ENCODE measurements around the gene CTNNBL1. TPM values are rescaled to one million over a fixed set of nuclear protein-coding genes. Genes with fewer than 3 reads are reported as not detected.
A peak's percentile ranks its signal among the peaks of the same experiment; 100 is the strongest.
"Not testable (repeated sequence)": the region's sequence is repeated elsewhere in the genome, so short reads cannot be mapped to it uniquely, and the experiment has no call there.

The CTNNBL1 gene
- total and polyA plus RNA-seq, 5 donors, result 43.8 to 65.7 (median 54.7) TPM

DNA sequence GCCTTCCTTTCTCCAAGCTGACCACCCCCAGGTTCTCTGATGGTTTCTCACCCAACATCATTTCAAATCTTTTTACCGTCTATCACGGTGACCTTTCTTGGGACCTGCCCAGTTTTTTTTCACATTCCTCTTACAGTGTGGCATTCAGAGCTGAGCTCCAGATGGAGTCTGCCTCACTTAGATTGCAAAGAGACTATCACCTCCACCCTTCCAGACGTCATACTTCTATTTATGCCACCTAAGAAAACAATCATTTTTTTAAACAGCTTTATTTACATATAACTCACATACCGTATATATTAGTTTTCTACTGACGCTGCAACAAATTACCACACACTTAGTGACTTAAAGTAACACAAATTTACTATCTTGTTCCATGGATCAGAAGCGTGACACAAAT lies 32.3 kb upstream of the CTNNBL1 start:
- Histone ChIP-seq H3K4me1 (ENCODE audit: control insufficient read depth, insufficient read depth, low read length) (no peaks in the 10 kb centered on the region), H3K27ac (ENCODE audit: low read length) (no peak overlapping the region), H3K4me3 (ENCODE audit: low read length) (no peak overlapping the region), H3K27me3 (ENCODE audit: control insufficient read depth, insufficient read depth) (no peaks in the 10 kb centered on the region), H3K9me3 (ENCODE audit: control insufficient read depth, low read length) (no peaks in the 10 kb centered on the region)
- no peak for DNase-seq
- no peak for ATAC-seq
- intact Hi-C loops (cut with DNase I), result no loop called here
- 78% methylated on average over 6 of the region's 6 CpGs for WGBS

DNA sequence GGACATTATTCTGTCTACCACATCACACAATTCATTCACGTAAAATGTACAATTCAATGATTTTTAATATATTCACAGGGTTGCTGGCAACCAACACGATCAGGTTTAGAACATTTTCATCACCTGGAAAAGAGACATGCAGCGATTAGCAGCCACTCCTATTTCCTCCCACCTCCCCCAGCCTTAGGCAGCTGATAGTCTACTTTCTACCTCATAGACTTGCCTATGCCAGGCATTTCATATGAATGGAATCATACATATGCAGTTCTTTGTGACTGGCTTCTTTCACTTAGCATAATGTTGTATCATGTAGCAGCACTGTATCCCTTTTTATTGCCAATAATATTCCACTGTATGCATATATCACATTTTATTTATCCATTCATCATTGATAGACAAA lies 31.5 kb upstream of the CTNNBL1 start:
- no peak overlapping the region for H3K27ac ChIP-seq (ENCODE audit: low read length)
- H3K9me3 ChIP-seq (ENCODE audit: control insufficient read depth, low read length), result no peaks in the 10 kb centered on the region
- H3K4me3 ChIP-seq (ENCODE audit: low read length), result no peak overlapping the region
- WGBS, result 57% methylated on average over 3 of the region's 3 CpGs
- H3K4me1 ChIP-seq (ENCODE audit: control insufficient read depth, insufficient read depth, low read length), result no peaks in the 10 kb centered on the region
- no peak for DNase-seq
- no peaks in the 10 kb centered on the region for H3K27me3 ChIP-seq (ENCODE audit: control insufficient read depth, insufficient read depth)
- no peak for ATAC-seq
- intact Hi-C loops (cut with DNase I), result no loop called here

DNA sequence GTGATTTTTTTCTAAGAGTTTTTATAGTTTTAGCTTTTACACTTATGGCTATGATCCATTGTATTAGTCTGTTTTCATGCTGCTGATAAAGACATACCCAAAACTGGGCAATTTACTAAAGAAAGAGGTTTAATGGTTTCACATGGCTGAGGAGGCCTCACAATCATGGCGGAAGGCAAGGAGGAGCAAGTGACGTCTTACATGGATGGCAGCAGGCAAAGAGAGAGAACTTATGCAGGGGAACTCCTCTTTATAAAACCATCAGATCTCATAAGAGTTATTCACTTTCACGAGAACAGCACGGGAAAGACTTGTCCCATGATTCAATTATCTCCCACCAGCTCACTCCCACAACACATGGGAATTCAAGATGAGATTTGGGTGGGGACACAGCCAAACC lies 29.2 kb upstream of the CTNNBL1 start:
- 86% methylated on average over 4 of the region's 4 CpGs for WGBS
- H3K9me3 ChIP-seq (ENCODE audit: control insufficient read depth, low read length); H3K27me3 ChIP-seq (ENCODE audit: control insufficient read depth, insufficient read depth); H3K4me1 ChIP-seq (ENCODE audit: control insufficient read depth, insufficient read depth, low read length); H3K27ac ChIP-seq (ENCODE audit: low read length); DNase-seq; intact Hi-C loops (cut with DNase I); ATAC-seq; H3K4me3 ChIP-seq (ENCODE audit: low read length): not testable (repeated sequence)

- Histone ChIP-seq H3K4me1 (ENCODE audit: control insufficient read depth, insufficient read depth, low read length) (no peaks in the 10 kb centered on the region), H3K9me3 (ENCODE audit: control insufficient read depth, low read length) (no peaks in the 10 kb centered on the region), H3K4me3 (ENCODE audit: low read length) (no peak overlapping the region), H3K27me3 (ENCODE audit: control insufficient read depth, insufficient read depth) (no peaks in the 10 kb centered on the region), H3K27ac (ENCODE audit: low read length) (no peak overlapping the region)
- ATAC-seq, result no peak
- DNase-seq, result no peak
- intact Hi-C loops (cut with DNase I), result no loop called here
- 90% methylated on average over 9 of the region's 9 CpGs for WGBS
These were observed 25.7 kb upstream of the CTNNBL1 start for GRCh38 chr20:37668166-37668565.

DNA sequence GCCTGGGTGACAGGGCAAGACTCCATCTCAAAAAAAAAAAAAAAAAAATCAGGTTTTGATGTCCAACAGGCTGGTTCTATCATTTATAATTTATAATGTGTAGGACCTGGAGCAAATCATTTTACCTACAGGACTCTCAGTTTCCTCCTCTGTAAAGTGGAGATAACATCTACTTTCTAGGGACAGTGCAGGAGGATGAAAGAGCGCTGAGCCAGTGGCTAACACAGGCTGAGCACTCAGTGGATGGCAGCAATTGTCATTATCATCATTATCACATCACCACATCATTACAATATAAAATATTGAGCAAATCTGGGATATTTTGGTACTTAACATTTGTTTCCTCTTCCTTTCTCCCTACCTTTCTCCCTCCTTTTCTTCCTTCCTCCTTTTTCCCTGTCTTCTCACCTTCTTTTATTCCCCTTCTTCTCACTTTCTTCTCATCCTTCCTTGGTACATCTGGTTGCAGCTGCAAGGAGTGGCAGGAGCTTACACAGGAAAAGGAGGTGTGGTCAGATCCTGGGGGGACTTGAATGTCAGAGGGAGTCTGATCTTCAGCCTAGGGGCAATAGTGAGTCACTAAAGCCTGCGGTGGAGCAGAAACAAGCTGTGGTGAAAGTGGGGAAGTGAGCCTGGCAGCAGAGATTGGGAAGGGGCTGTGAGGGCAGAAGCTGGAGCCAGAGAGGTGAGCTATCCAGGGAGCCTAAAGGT lies 24.6 kb upstream of the CTNNBL1 start:
- no peaks in the 10 kb centered on the region for H3K4me1 ChIP-seq (ENCODE audit: control insufficient read depth, insufficient read depth, low read length)
- no peak overlapping the region for H3K4me3 ChIP-seq (ENCODE audit: low read length)
- intact Hi-C loops (cut with DNase I), result no loop called here
- DNase-seq (no peak), ATAC-seq (no peak)
- no peaks in the 10 kb centered on the region for H3K9me3 ChIP-seq (ENCODE audit: control insufficient read depth, low read length)
- WGBS, result 22% methylated on average over 2 of the region's 2 CpGs
- H3K27me3 ChIP-seq (ENCODE audit: control insufficient read depth, insufficient read depth), result no peaks in the 10 kb centered on the region
- H3K27ac ChIP-seq (ENCODE audit: low read length), result no peak overlapping the region

GRCh38 chr20:37669773-37670236 lies 24.0 kb upstream of the CTNNBL1 start:
- intact Hi-C loops (cut with DNase I), result no loop called here
- H3K27ac ChIP-seq (ENCODE audit: low read length), result no peak overlapping the region
- no peaks in the 10 kb centered on the region for H3K9me3 ChIP-seq (ENCODE audit: control insufficient read depth, low read length)
- 48% methylated on average over 12 of the region's 12 CpGs for WGBS
- ATAC-seq (no peak), DNase-seq (no peak)
- H3K4me3 ChIP-seq (ENCODE audit: low read length), result peak overlapping the region; percentile 34
- no peaks in the 10 kb centered on the region for H3K4me1 ChIP-seq (ENCODE audit: control insufficient read depth, insufficient read depth, low read length)
- no peaks in the 10 kb centered on the region for H3K27me3 ChIP-seq (ENCODE audit: control insufficient read depth, insufficient read depth)

GRCh38 chr20:37670351-37670791 lies 23.5 kb upstream of the CTNNBL1 start:
- Histone ChIP-seq H3K4me1 (ENCODE audit: control insufficient read depth, insufficient read depth, low read length) (no peaks in the 10 kb centered on the region), H3K9me3 (ENCODE audit: control insufficient read depth, low read length) (no peaks in the 10 kb centered on the region), H3K4me3 (ENCODE audit: low read length) (peak overlapping the region; percentile 34), H3K27ac (ENCODE audit: low read length) (no peak overlapping the region), H3K27me3 (ENCODE audit: control insufficient read depth, insufficient read depth) (no peaks in the 10 kb centered on the region)
- ATAC-seq (peak in 1 of 2 donors; percentile 57), DNase-seq (peak; percentile 28 to 74 (median 65))
- intact Hi-C loops (cut with DNase I), result no loop called here
- 29% methylated on average over 18 of the region's 18 CpGs for WGBS

GRCh38 chr20:37672143-37672542 lies 21.7 kb upstream of the CTNNBL1 start:
- Histone ChIP-seq H3K4me1 (ENCODE audit: control insufficient read depth, insufficient read depth, low read length) (no peaks in the 10 kb centered on the region), H3K27ac (ENCODE audit: low read length) (no peak overlapping the region), H3K4me3 (ENCODE audit: low read length) (no peak overlapping the region), H3K27me3 (ENCODE audit: control insufficient read depth, insufficient read depth) (no peaks in the 10 kb centered on the region), H3K9me3 (ENCODE audit: control insufficient read depth, low read length) (no peaks in the 10 kb centered on the region)
- intact Hi-C loops (cut with DNase I), result no loop called here
- 100% methylated on average over 3 of the region's 3 CpGs for WGBS
- no peak for DNase-seq
- no peak for ATAC-seq

- H3K9me3 ChIP-seq (ENCODE audit: control insufficient read depth, low read length), result no peaks in the 10 kb centered on the region
- no peaks in the 10 kb centered on the region for H3K4me1 ChIP-seq (ENCODE audit: control insufficient read depth, insufficient read depth, low read length)
- no peak overlapping the region for H3K27ac ChIP-seq (ENCODE audit: low read length)
- DNase-seq (no peak), ATAC-seq (no peak)
- no peaks in the 10 kb centered on the region for H3K27me3 ChIP-seq (ENCODE audit: control insufficient read depth, insufficient read depth)
- 51% methylated on average over 1 of the region's 1 CpG for WGBS
- no peak overlapping the region for H3K4me3 ChIP-seq (ENCODE audit: low read length)
- intact Hi-C loops (cut with DNase I), result no loop called here
These were observed 20.4 kb upstream of the CTNNBL1 start for GRCh38 chr20:37673444-37673843.

DNA sequence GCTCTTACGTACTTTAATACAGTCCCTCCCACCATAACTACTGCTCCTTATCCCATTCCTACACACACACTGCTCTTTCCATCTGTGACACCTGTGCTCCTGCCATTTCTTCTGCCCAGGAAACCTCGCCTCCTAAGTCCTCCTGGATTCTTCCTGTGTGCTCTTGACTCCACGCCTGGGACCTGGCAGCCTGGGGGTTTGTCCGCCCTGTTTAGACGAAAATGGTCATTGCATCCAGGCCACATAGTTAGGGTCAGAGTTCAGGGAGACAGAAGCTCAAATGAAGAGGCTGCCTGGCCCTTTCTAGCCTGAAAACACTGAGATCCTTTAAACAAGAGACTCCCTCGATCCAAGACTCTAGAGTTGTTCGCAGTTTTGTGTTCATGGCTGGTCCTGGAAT lies 17.4 kb upstream of the CTNNBL1 start:
- Histone ChIP-seq H3K4me3 (ENCODE audit: low read length) (no peak overlapping the region), H3K27me3 (ENCODE audit: control insufficient read depth, insufficient read depth) (no peaks in the 10 kb centered on the region), H3K9me3 (ENCODE audit: control insufficient read depth, low read length) (no peaks in the 10 kb centered on the region), H3K27ac (ENCODE audit: low read length) (no peak overlapping the region), H3K4me1 (ENCODE audit: control insufficient read depth, insufficient read depth, low read length) (no peaks in the 10 kb centered on the region)
- DNase-seq (no peak), ATAC-seq (no peak)
- intact Hi-C loops (cut with DNase I), result no loop called here
- WGBS, result 67% methylated on average over 7 of the region's 7 CpGs

DNA sequence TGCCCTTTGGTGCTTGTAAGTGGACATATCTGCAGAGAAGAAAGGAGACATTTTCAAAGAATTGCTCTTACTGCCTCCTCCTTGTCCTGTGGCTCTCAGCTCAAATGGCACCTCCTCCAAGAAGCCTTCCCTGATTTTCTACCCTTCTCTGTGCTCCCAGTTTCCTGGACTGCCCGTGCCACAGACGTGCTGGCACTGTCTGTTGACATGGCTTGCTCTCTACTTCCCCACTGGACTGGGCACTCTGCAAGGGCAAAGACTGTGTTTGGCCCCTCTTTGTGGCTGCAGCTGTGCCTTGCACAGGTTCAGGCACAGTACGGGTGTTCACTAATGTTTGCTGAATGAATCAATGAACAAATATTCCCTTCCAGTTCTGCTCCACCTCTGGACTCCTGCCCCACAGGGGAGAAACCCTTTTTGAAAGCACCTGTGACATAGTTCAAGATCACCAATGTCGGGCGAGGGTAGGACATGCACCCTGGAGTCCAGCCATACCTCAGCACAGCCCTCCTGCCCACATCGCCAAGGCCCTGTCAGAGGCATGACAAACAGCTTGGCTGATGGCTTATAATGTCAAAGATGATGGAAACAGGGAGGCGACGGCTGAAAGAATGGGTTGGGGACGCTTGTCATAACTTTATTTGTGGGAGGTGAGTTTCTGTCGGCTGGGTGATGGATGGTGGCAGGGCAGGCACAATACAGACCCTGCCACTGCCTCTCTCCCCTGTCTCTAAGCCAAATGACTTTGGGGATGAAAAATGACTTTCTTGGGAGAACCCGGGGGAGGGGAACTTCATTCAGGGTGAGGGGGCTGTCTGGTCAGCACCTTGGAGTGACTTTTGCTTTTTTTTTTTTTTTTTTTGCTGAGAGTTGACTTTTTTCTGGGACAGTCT lies 15.6 kb upstream of the CTNNBL1 start:
- Histone ChIP-seq H3K9me3 (ENCODE audit: control insufficient read depth, low read length) (no peaks in the 10 kb centered on the region), H3K27ac (ENCODE audit: low read length) (no peak overlapping the region), H3K4me1 (ENCODE audit: control insufficient read depth, insufficient read depth, low read length) (no peaks in the 10 kb centered on the region), H3K4me3 (ENCODE audit: low read length) (no peak overlapping the region), H3K27me3 (ENCODE audit: control insufficient read depth, insufficient read depth) (no peaks in the 10 kb centered on the region)
- intact Hi-C loops (cut with DNase I), result no loop called here
- ATAC-seq, result no peak
- 52% methylated on average over 11 of the region's 11 CpGs for WGBS
- no peak for DNase-seq

Measured in right cardiac atrium (tissue), 5 donors.